Endodermal cell (in vitro differentiated cells): ENCODE data around the gene ZNHIT3. TPM values are rescaled to one million over a fixed set of nuclear protein-coding genes. Genes with fewer than 3 reads are reported as not detected.
"Not testable (repeated sequence)": the region's sequence is repeated elsewhere in the genome, so short reads cannot be mapped to it uniquely, and the experiment has no call there.

ENCODE experiments used
- DNase-seq: peaks from one replicate; pipeline ENCODE4 v3.0.0-alpha.2; 2017
- H3K27ac ChIP-seq: 2 replicates; pipeline ENCODE4 v1.5.1; 2013; ENCODE audit warnings: mild to moderate bottlenecking, low read depth, low read length, moderate library complexity
- H3K27me3 ChIP-seq: 2 replicates; pipeline ENCODE4 v1.6.1; 2013; ENCODE audit warnings: mild to moderate bottlenecking, low read length, moderate library complexity; ENCODE audit not compliant: insufficient read depth, control insufficient read depth, poor library complexity, severe bottlenecking
- H3K36me3 ChIP-seq: 2 replicates; pipeline ENCODE4 v1.7.0; 2013; ENCODE audit warnings: mild to moderate bottlenecking, low read length, moderate library complexity; ENCODE audit not compliant: control insufficient read depth, insufficient read depth
- H3K4me1 ChIP-seq: one replicate; pipeline ENCODE4 v1.7.0; 2013; ENCODE audit warnings: low read length; ENCODE audit not compliant: control insufficient read depth, insufficient read depth
- H3K4me3 ChIP-seq: 2 replicates; pipeline ENCODE4 v1.5.1; 2013; ENCODE audit warnings: mild to moderate bottlenecking, low read length, moderate library complexity
- H3K9ac ChIP-seq: 2 replicates; pipeline ENCODE4 v1.6.1; 2013; ENCODE audit warnings: mild to moderate bottlenecking, low read length, moderate library complexity; ENCODE audit not compliant: poor library complexity, severe bottlenecking; ENCODE audit errors: extremely low read depth
- H3K9me3 ChIP-seq: 2 replicates; pipeline ENCODE4 v1.6.1; 2013; ENCODE audit warnings: mild to moderate bottlenecking, low read length, moderate library complexity; ENCODE audit not compliant: control insufficient read depth
- H3K27ac Mint-ChIP-seq: 2 replicates; pipeline ENCODE4 v1.8.0; 2020; ENCODE audit warnings: mixed read lengths
- H3K27me3 Mint-ChIP-seq: 2 replicates; pipeline ENCODE4 v1.8.0; 2021; ENCODE audit warnings: mild to moderate bottlenecking, mixed read lengths; ENCODE audit not compliant: insufficient read depth
- H3K36me3 Mint-ChIP-seq: 2 replicates; pipeline ENCODE4 v1.8.0; 2020; ENCODE audit warnings: low read depth, mixed read lengths
- H3K4me1 Mint-ChIP-seq: 2 replicates; pipeline ENCODE4 v1.8.0; 2020; ENCODE audit warnings: mixed read lengths
- H3K4me3 Mint-ChIP-seq: 2 replicates; pipeline ENCODE4 v1.8.0; 2020; ENCODE audit warnings: mild to moderate bottlenecking, moderate library complexity, mixed read lengths
- H3K9me3 Mint-ChIP-seq: 2 replicates; pipeline ENCODE4 v1.8.0; 2020; ENCODE audit warnings: mild to moderate bottlenecking, mixed read lengths
- WGBS, 2 experiments: methylation state at CpG; one replicate each; pipeline versions ENCODE4 v1.1.5 to v1.1.7; 2013; ENCODE audit warnings: missing lambda C conversion rate in 2 of 2, mixed read lengths in 1 of 2; ENCODE audit not compliant: insufficient coverage in 1 of 2, insufficient read length in 1 of 2; 5-methylcytosine and 5-hydroxymethylcytosine counted together
- total RNA-seq, 2 donors: library from RNA; stranded (reverse); fragmentation: NEBNext Ultra II Directional in 1 of 2; extraction: Animal tissue kit (Norgen Biotek cat#: 25700) in 1 of 2; gene quantifications; 2 replicates in 1 of 2; 3 replicates in 1 of 2; pipeline ENCODE4 v1.2.1, GENCODE V29; 2021
- TF ChIP-seq, protein P1 (sequence below): fragments of 200-600 bp; sonication (generic); conservative IDR thresholded peaks from 2 replicates; pipeline ENCODE4 v1.5.0; 2021; ENCODE audit warnings: antibody characterized with exemption, mild to moderate bottlenecking

The ZNHIT3 gene
- total RNA-seq, 2 donors from 2014 or later, result 59.6 to 67.3 TPM

DNA sequence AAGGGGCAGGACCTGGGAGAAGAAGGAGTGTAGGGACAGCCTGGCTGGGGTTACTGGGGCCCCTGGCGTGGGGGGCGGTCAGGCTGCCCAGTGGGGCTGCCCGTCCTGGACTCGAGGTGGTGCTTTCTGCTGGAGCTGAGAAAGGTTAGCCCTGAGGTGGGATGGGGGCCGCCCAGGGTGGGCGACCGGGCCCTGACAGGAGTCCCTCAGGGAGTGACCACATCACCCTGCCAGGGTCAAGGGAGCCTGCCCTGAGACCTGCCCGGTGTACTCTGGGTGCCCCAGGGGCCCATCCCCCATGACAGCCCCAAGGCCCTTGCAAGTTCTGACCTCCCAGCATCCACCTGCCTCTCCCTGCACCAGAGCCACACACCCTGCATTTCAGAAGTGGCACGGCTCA lies 28.8 kb upstream of the ZNHIT3 start:
- H3K9ac ChIP-seq, H3K36me3 ChIP-seq, H3K27ac Mint-ChIP-seq, H3K4me3 Mint-ChIP-seq, H3K4me1 ChIP-seq, H3K36me3 Mint-ChIP-seq, H3K9me3 ChIP-seq, DNase-seq, H3K4me3 ChIP-seq, H3K9me3 Mint-ChIP-seq, H3K27ac ChIP-seq, H3K4me1 Mint-ChIP-seq: not testable (repeated sequence)
- 92 to 100% methylated on average over 2 to 7 of the region's 9 CpGs for WGBS, 2 experiments
- peaks cover 20% of the 10 kb centered on the region for H3K27me3 Mint-ChIP-seq
- H3K27me3 ChIP-seq, result peaks cover 30% of the 10 kb centered on the region

DNA sequence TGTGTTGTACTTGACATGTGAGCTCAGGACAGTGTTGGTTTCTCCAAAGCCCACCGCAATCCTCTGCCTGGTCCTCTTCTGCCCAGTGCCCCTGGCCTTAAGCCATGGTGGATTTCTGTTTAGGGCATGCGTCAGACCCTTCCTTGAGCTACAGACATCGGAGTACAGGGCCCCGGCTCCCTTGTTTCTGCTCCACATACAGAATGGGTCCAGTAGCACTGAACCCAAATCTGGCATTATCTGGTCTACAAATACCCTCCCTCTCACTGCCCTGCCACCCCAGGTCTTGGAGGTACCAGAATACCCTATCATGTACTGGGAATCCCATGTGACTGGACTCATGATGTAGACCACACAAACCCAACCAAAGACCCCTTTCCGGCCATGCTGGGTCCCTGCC lies 27.4 kb upstream of the ZNHIT3 start:
- Histone ChIP-seq H3K27ac (no peak overlapping the region), H3K36me3 (no peaks in the 10 kb centered on the region), H3K4me1 (no peaks in the 10 kb centered on the region), H3K9ac (no peak overlapping the region), H3K27me3 (peaks cover 39% of the 10 kb centered on the region), H3K4me3 (no peak overlapping the region), H3K9me3 (no peaks in the 10 kb centered on the region)
- H3K4me1 Mint-ChIP-seq, result no peaks in the 10 kb centered on the region
- no peak overlapping the region for H3K27ac Mint-ChIP-seq
- no peak for DNase-seq
- no peaks in the 10 kb centered on the region for H3K9me3 Mint-ChIP-seq
- 85 to 90% methylated on average over 2 to 5 of the region's 5 CpGs for WGBS, 2 experiments
- H3K27me3 Mint-ChIP-seq, result peaks cover 31% of the 10 kb centered on the region
- TF ChIP-seq, protein P1, sequence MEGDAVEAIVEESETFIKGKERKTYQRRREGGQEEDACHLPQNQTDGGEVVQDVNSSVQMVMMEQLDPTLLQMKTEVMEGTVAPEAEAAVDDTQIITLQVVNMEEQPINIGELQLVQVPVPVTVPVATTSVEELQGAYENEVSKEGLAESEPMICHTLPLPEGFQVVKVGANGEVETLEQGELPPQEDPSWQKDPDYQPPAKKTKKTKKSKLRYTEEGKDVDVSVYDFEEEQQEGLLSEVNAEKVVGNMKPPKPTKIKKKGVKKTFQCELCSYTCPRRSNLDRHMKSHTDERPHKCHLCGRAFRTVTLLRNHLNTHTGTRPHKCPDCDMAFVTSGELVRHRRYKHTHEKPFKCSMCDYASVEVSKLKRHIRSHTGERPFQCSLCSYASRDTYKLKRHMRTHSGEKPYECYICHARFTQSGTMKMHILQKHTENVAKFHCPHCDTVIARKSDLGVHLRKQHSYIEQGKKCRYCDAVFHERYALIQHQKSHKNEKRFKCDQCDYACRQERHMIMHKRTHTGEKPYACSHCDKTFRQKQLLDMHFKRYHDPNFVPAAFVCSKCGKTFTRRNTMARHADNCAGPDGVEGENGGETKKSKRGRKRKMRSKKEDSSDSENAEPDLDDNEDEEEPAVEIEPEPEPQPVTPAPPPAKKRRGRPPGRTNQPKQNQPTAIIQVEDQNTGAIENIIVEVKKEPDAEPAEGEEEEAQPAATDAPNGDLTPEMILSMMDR, result no peak
- H3K4me3 Mint-ChIP-seq, result no peak overlapping the region
- H3K36me3 Mint-ChIP-seq, result no peaks in the 10 kb centered on the region

DNA sequence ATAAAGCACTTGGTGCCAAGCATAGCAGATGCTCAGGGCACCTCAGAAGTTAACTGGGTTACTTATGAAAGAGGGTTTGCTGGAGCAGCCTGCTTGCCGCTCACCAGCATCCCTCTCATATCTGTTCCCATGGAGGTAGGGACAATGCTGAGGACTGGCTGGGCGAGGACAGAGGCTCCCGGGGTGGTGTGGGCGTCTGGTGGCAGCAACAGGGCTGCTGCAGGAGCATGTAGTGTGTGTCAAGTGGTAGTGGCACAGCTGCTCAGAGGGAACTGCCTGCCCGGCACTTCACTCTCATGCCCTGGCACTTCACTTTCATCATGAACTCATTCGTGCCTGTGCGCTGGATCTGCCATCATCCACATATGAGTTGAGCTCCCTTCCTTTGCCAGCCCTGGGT lies 26.9 kb upstream of the ZNHIT3 start:
- WGBS, 2 experiments, result 87 to 89% methylated on average over 4 to 7 of the region's 7 CpGs
- peaks cover 35% of the 10 kb centered on the region for H3K27me3 Mint-ChIP-seq
- no peaks in the 10 kb centered on the region for H3K4me1 Mint-ChIP-seq
- H3K27ac Mint-ChIP-seq, result no peak overlapping the region
- no peaks in the 10 kb centered on the region for H3K9me3 Mint-ChIP-seq
- Histone ChIP-seq H3K9ac (no peak overlapping the region), H3K27me3 (peaks cover 41% of the 10 kb centered on the region), H3K9me3 (no peaks in the 10 kb centered on the region), H3K4me1 (no peaks in the 10 kb centered on the region), H3K4me3 (no peak overlapping the region), H3K36me3 (no peaks in the 10 kb centered on the region), H3K27ac (no peak overlapping the region)
- no peaks in the 10 kb centered on the region for H3K36me3 Mint-ChIP-seq
- no peak overlapping the region for H3K4me3 Mint-ChIP-seq
- TF ChIP-seq, protein P1, result no peak
- peak; percentile 46 for DNase-seq

DNA sequence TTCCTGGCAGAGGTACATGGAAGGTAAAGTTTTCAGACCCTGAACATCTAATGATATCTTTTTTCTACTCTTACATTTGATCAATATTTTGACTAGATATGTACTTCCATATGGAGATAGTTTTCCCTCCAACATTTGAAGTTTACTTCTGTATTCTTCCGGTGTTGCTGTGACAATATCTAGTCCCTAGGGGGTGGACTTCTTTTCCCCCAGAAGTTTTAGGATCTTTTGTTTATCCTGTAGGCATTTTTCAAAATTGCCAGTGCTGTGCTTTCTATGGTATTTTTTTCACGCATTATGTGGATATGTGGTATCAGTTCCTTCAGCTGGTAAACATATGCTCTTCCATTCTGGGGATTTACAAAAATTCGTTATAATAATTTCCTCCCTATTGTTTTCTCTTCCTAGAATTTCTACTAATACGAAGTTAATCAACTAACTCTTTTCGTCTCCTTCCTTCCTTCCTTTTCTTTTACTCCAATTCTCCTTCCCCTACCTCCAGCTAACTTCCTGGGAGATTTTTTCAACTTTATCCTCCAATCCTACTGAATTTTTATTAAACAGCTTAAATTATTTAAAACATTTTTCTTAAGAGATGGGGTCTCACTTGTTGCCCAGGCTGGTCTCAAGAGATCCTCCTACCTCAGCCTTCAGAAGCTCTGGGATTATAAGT lies 26.1 kb upstream of the ZNHIT3 start:
- Mint-ChIP-seq H3K36me3 (no peaks in the 10 kb centered on the region), H3K27me3 (peaks cover 43% of the 10 kb centered on the region), H3K4me1 (no peaks in the 10 kb centered on the region), H3K4me3 (no peak overlapping the region), H3K27ac (no peak overlapping the region), H3K9me3 (no peaks in the 10 kb centered on the region)
- no peak overlapping the region for H3K27ac ChIP-seq
- H3K9ac ChIP-seq, result no peak overlapping the region
- H3K27me3 ChIP-seq, result peaks cover 48% of the 10 kb centered on the region
- H3K4me1 ChIP-seq, result no peaks in the 10 kb centered on the region
- no peaks in the 10 kb centered on the region for H3K9me3 ChIP-seq
- H3K4me3 ChIP-seq, result no peak overlapping the region
- 57 to 83% methylated on average over 3 to 5 of the region's 5 CpGs for WGBS, 2 experiments
- no peak for DNase-seq
- no peaks in the 10 kb centered on the region for H3K36me3 ChIP-seq
- TF ChIP-seq, protein P1, result peak; percentile 58
